ENCODE data around the gene C12orf42. TPM values are rescaled to one million over a fixed set of nuclear protein-coding genes. Genes with fewer than 3 reads are reported as not detected.

Gene C12orf42
- total RNA-seq, 1 experiment from 2014 or later = not detected

- H3K79me2 ChIP-seq (ENCODE audit: low read depth) = no peaks in the 10 kb centered on the region
- H2AFZ ChIP-seq = no peak overlapping the region
- intact Hi-C loops (cut with micrococcal nuclease; ENCODE audit: unreplicated experiment) = no loop called here
- no peak for DNase-seq
- no peaks in the 10 kb centered on the region for H3K9me2 ChIP-seq (ENCODE audit: insufficient read depth)
- no peak overlapping the region for H3K27ac ChIP-seq
- H3K9me3 ChIP-seq (ENCODE audit: insufficient read depth, low read depth) = no peaks in the 10 kb centered on the region
- no peaks in the 10 kb centered on the region for H3K36me3 ChIP-seq (ENCODE audit: low read depth)
- no peaks in the 10 kb centered on the region for H4K20me1 ChIP-seq (ENCODE audit: insufficient read depth)
- TF ChIP-seq EZH2 (IDR thresholded peaks at IDR 0.05; ENCODE audit: low read depth) (no peak), CTCF (conservative IDR thresholded peaks at IDR 0.05) (no peak)
- POLR2A ChIA-PET (ENCODE audit: unreplicated experiment) = no interaction called here
- H3K4me1 ChIP-seq (replicated peaks; ENCODE audit: insufficient read depth) = no peaks in the 10 kb centered on the region
- no peaks in the 10 kb centered on the region for H3F3A ChIP-seq (ENCODE audit: insufficient read depth, low read depth)
- no peak overlapping the region for H3K4me2 ChIP-seq
- H3K27me3 ChIP-seq (ENCODE audit: insufficient read depth, low read depth) = no peaks in the 10 kb centered on the region
- H3K4me3 ChIP-seq = no peak overlapping the region
- CTCF ChIA-PET = no interaction called here
- BruUV-seq (replicated peaks) = no TSS peak
These were observed 23.9 kb upstream of the C12orf42 start for GRCh38 chr12:103519632-103520031.

GRCh38 chr12:103518899-103519298 is 23.1 kb upstream of the C12orf42 start:
- ChIA-PET CTCF (no interaction called here), POLR2A (ENCODE audit: unreplicated experiment) (no interaction called here)
- no peaks in the 10 kb centered on the region for H3K27me3 ChIP-seq (ENCODE audit: insufficient read depth, low read depth)
- H3F3A ChIP-seq (ENCODE audit: insufficient read depth, low read depth) = no peaks in the 10 kb centered on the region
- no peaks in the 10 kb centered on the region for H3K9me3 ChIP-seq (ENCODE audit: insufficient read depth, low read depth)
- no peak for DNase-seq
- no peak for TF ChIP-seq EZH2 (IDR thresholded peaks at IDR 0.05; ENCODE audit: low read depth)
- no peak for TF ChIP-seq CTCF (conservative IDR thresholded peaks at IDR 0.05)
- H3K9me2 ChIP-seq (ENCODE audit: insufficient read depth) = no peaks in the 10 kb centered on the region
- no peaks in the 10 kb centered on the region for H4K20me1 ChIP-seq (ENCODE audit: insufficient read depth)
- no peak overlapping the region for H2AFZ ChIP-seq
- H3K36me3 ChIP-seq (ENCODE audit: low read depth) = no peaks in the 10 kb centered on the region
- no TSS peak for BruUV-seq (replicated peaks)
- no peak overlapping the region for H3K4me2 ChIP-seq
- H3K27ac ChIP-seq = no peak overlapping the region
- no peaks in the 10 kb centered on the region for H3K79me2 ChIP-seq (ENCODE audit: low read depth)
- no peaks in the 10 kb centered on the region for H3K4me1 ChIP-seq (replicated peaks; ENCODE audit: insufficient read depth)
- intact Hi-C loops (cut with micrococcal nuclease; ENCODE audit: unreplicated experiment) = no loop called here
- H3K4me3 ChIP-seq = no peak overlapping the region

- Histone ChIP-seq H3K9me3 (ENCODE audit: insufficient read depth, low read depth) (no peaks in the 10 kb centered on the region), H3K4me3 (no peak overlapping the region), H4K20me1 (ENCODE audit: insufficient read depth) (no peaks in the 10 kb centered on the region), H3K27me3 (ENCODE audit: insufficient read depth, low read depth) (no peaks in the 10 kb centered on the region), H3K4me2 (no peak overlapping the region), H2AFZ (no peak overlapping the region), H3K4me1 (replicated peaks; ENCODE audit: insufficient read depth) (no peaks in the 10 kb centered on the region), H3K9me2 (ENCODE audit: insufficient read depth) (no peaks in the 10 kb centered on the region), H3K79me2 (ENCODE audit: low read depth) (no peaks in the 10 kb centered on the region), H3K27ac (no peak overlapping the region), H3F3A (ENCODE audit: insufficient read depth, low read depth) (no peaks in the 10 kb centered on the region), H3K36me3 (ENCODE audit: low read depth) (no peaks in the 10 kb centered on the region)
- no peak for DNase-seq
- CTCF ChIA-PET = no interaction called here
- intact Hi-C loops (cut with micrococcal nuclease; ENCODE audit: unreplicated experiment) = no loop called here
- BruUV-seq (replicated peaks) = no TSS peak
- POLR2A ChIA-PET (ENCODE audit: unreplicated experiment) = no interaction called here
- TF ChIP-seq CTCF (conservative IDR thresholded peaks at IDR 0.05) (no peak), EZH2 (IDR thresholded peaks at IDR 0.05; ENCODE audit: low read depth) (no peak)
These were observed 21.4 kb upstream of the C12orf42 start for GRCh38 chr12:103517161-103517560.
